Esophagus (tissue), 2 donors: ENCODE measurements around the gene SHOX. TPM values are rescaled to one million over a fixed set of nuclear protein-coding genes. Genes with fewer than 3 reads are reported as not detected.

Experiments
- H3K27ac ChIP-seq, 2 donors: one replicate each; pipeline ENCODE4 v1.5.1; 2013; ENCODE audit warnings: low read depth in 2 of 2, mild to moderate bottlenecking in 2 of 2, inconsistent platforms in 1 of 2, low read length in 1 of 2, moderate library complexity in 1 of 2
- H3K27me3 ChIP-seq, 2 donors: one replicate each; pipeline ENCODE4 v1.6.1; 2013; ENCODE audit warnings: low read length in 2 of 2, control low read depth in 1 of 2, mild to moderate bottlenecking in 1 of 2; ENCODE audit not compliant: insufficient read depth in 2 of 2, control insufficient read depth in 1 of 2
- H3K36me3 ChIP-seq, 2 donors: one replicate each; pipeline ENCODE4 v1.6.1; 2013; ENCODE audit warnings: low read length in 1 of 2; ENCODE audit not compliant: control insufficient read depth in 2 of 2, insufficient read depth in 2 of 2
- H3K4me1 ChIP-seq, 2 donors: one replicate each; pipeline ENCODE4 v1.6.1; 2013; ENCODE audit warnings: low read length in 1 of 2; ENCODE audit not compliant: control insufficient read depth in 2 of 2, insufficient read depth in 2 of 2
- H3K4me3 ChIP-seq, 2 donors: one replicate each; pipeline ENCODE4 v1.5.1; 2013; ENCODE audit warnings: low read length in 2 of 2, mild to moderate bottlenecking in 2 of 2, low read depth in 1 of 2, moderate library complexity in 1 of 2
- H3K9me3 ChIP-seq, 2 donors: one replicate each; pipeline ENCODE4 v1.6.1; 2013; ENCODE audit warnings: mild to moderate bottlenecking in 2 of 2, low read depth in 1 of 2, low read length in 1 of 2, moderate library complexity in 1 of 2; ENCODE audit not compliant: control insufficient read depth in 2 of 2, insufficient read depth in 1 of 2
- WGBS, 2 donors: extraction: QIAGEN DNeasy Blood & Tissue Kit; methylation state at CpG; one replicate each; pipeline ENCODE4 v1.1.7; 2013; 5-methylcytosine and 5-hydroxymethylcytosine counted together
- polyA plus RNA-seq, 2 donors: library from polyadenylated mRNA; stranded (reverse); fragments of 200-250 nt; gene quantifications; one replicate each; pipeline ENCODE4 v1.2.3, GENCODE V29; 2013
- donor health status: healthy with polysubstance abuse.
- donor health status: Bipolar disorder and iron deficiency.

SHOX gene
- polyA plus RNA-seq, 2 donors, result not detected

- Histone ChIP-seq H3K27me3 (peaks cover 22 to 31% of the 10 kb centered on the region in 2 donors), H3K36me3 (no peaks in the 10 kb centered on the region), H3K4me1 (no peaks in the 10 kb centered on the region), H3K27ac (no peak overlapping the region), H3K4me3 (no peak overlapping the region), H3K9me3 (peaks cover 0 to 2% of the 10 kb centered on the region in 2 donors)
- WGBS, 2 donors, result 4 to 7% methylated on average over 27 of the region's 27 CpGs
Measured at GRCh38 chrX:636981-637659, 6.5 kb downstream of the SHOX start.

GRCh38 chrX:637660-638481 is 7.3 kb downstream of the SHOX start:
- 4 to 8% methylated on average over 29 of the region's 29 CpGs for WGBS, 2 donors
- peaks cover 0 to 2% of the 10 kb centered on the region in 2 donors for H3K9me3 ChIP-seq
- H3K27ac ChIP-seq, result no peak overlapping the region
- no peak overlapping the region for H3K4me3 ChIP-seq
- no peaks in the 10 kb centered on the region for H3K4me1 ChIP-seq
- peaks cover 17 to 24% of the 10 kb centered on the region in 2 donors for H3K27me3 ChIP-seq
- H3K36me3 ChIP-seq, result no peaks in the 10 kb centered on the region

GRCh38 chrX:638482-639131 is 8.0 kb downstream of the SHOX start:
- Histone ChIP-seq H3K4me1 (no peaks in the 10 kb centered on the region), H3K9me3 (peaks cover 0 to 2% of the 10 kb centered on the region in 2 donors), H3K27me3 (peaks cover 16 to 21% of the 10 kb centered on the region in 2 donors), H3K27ac (no peak overlapping the region), H3K4me3 (no peak overlapping the region), H3K36me3 (no peaks in the 10 kb centered on the region)
- WGBS, 2 donors, result 6 to 17% methylated on average over 18 of the region's 18 CpGs

DNA sequence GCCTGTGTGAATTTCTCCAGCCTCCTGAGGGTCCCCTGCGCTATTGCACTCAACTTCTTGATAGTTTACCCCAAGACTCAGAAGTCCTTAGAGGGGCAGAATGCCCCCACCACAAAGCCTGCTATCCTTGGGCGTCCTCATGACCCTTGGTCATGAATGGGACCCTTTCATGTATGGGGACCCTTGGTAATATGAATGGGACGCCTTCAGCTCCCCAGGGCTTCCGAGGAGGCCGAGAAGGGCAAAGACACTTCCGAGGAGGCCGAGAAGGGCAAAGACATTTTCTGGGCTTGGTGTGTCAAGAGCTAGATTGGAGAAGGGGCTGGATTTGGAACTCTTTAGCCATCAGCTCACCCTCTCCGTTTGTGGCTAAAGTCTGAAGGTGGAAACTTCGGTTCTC is 8.6 kb downstream of the SHOX start:
- peaks cover 13 to 21% of the 10 kb centered on the region in 2 donors for H3K27me3 ChIP-seq
- no peak overlapping the region for H3K27ac ChIP-seq
- H3K4me1 ChIP-seq, result no peaks in the 10 kb centered on the region
- WGBS, 2 donors, result 7 to 11% methylated on average over 9 of the region's 9 CpGs
- H3K36me3 ChIP-seq, result no peaks in the 10 kb centered on the region
- peaks cover 0 to 4% of the 10 kb centered on the region in 2 donors for H3K9me3 ChIP-seq
- H3K4me3 ChIP-seq, result no peak overlapping the region

DNA sequence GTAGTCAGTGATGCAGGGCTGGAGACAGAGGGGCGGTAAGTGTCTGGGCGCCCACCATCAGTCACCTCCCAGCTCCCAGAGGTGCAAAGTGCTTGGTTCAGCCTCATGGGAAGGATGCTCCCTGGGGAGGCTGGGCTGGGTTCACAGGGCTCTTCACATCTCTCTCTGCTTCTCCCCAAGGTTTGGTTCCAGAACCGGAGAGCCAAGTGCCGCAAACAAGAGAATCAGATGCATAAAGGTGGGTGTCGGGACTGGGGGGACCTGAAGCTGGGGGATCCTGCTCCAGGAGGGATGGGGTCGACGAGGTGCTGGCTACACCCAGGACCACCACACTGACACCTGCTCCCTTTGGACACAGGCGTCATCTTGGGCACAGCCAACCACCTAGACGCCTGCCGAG is 10.1 kb downstream of the SHOX start:
- Histone ChIP-seq H3K4me1 (no peaks in the 10 kb centered on the region), H3K27me3 (peaks cover 8 to 15% of the 10 kb centered on the region in 2 donors), H3K36me3 (no peaks in the 10 kb centered on the region), H3K4me3 (no peak overlapping the region), H3K9me3 (peaks cover 0 to 6% of the 10 kb centered on the region in 2 donors), H3K27ac (no peak overlapping the region)
- WGBS, 2 donors, result 10 to 13% methylated on average over 10 of the region's 10 CpGs

GRCh38 chrX:641671-642435 is 11.3 kb downstream of the SHOX start:
- WGBS, 2 donors, result 4 to 11% methylated on average over 29 to 37 of the region's 37 CpGs
- Histone ChIP-seq H3K27me3 (peaks cover 7 to 15% of the 10 kb centered on the region in 2 donors), H3K4me1 (no peaks in the 10 kb centered on the region), H3K4me3 (no peak overlapping the region), H3K27ac (no peak overlapping the region), H3K9me3 (peaks cover 0 to 6% of the 10 kb centered on the region in 2 donors), H3K36me3 (no peaks in the 10 kb centered on the region)

DNA sequence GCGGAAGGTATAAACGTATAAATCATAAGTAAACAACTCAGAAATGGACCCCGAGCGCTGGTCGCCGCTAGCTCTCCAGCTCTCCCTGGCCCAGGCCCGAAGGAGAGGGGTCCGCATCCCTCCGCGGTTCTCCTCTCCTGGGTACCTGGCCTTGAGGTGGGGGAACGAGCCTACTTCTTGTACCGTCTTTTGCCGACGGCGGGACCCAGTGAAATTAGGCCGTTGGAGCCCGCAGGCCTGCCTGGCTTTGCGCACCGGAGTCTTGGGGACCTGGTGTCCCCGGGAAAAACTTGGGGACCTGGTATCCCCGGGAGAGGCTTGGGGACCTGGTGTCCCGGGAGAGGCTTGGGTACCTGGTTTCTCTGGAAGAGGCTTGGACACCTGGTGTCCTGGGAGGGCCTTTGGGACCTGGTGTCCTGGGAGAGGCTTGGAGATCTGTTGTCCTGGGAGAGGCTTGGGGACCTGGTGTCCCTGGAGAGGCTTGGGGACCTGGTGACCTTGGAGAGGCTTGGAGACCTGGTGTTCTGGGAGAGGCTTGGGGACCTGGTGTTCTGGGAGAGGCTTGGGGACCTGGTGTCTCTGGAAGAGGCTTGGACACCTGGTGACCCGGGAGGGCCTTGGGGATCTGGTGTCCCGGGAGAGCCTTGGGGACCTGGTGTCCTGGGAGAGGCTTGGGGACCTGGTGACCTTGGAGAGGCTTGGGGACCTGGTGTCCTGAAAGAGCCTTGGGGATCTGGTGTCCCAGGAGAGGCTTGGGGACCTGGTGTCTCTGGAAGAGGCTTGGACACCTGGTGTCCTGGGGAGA is 12.0 kb downstream of the SHOX start:
- no peak overlapping the region for H3K4me3 ChIP-seq
- no peak overlapping the region for H3K27ac ChIP-seq
- H3K9me3 ChIP-seq, result peaks cover 0 to 6% of the 10 kb centered on the region in 2 donors
- no peaks in the 10 kb centered on the region for H3K36me3 ChIP-seq
- H3K27me3 ChIP-seq, result peaks cover 7 to 9% of the 10 kb centered on the region in 2 donors
- no peaks in the 10 kb centered on the region for H3K4me1 ChIP-seq
- 13 to 16% methylated on average over 24 of the region's 24 CpGs for WGBS, 2 donors

- H3K36me3 ChIP-seq, result no peaks in the 10 kb centered on the region
- H3K4me1 ChIP-seq, result no peaks in the 10 kb centered on the region
- no peak overlapping the region for H3K27ac ChIP-seq
- H3K9me3 ChIP-seq, result peaks cover 0 to 6% of the 10 kb centered on the region in 2 donors
- 54 to 65% methylated on average over 7 of the region's 7 CpGs for WGBS, 2 donors
- H3K27me3 ChIP-seq, result peaks cover 7 to 9% of the 10 kb centered on the region in 2 donors
- no peak overlapping the region for H3K4me3 ChIP-seq
Measured at GRCh38 chrX:643241-643595, 12.6 kb downstream of the SHOX start.
